GM04503 (cell line): Measurements from ENCODE around the gene OR52E4.

ENCODE experiments used
- DNase-seq: peaks from one replicate; pipeline ENCODE4 v3.0.0-alpha.2; 2012; ENCODE audit warnings: low read depth

OR52E4 gene

DNA sequence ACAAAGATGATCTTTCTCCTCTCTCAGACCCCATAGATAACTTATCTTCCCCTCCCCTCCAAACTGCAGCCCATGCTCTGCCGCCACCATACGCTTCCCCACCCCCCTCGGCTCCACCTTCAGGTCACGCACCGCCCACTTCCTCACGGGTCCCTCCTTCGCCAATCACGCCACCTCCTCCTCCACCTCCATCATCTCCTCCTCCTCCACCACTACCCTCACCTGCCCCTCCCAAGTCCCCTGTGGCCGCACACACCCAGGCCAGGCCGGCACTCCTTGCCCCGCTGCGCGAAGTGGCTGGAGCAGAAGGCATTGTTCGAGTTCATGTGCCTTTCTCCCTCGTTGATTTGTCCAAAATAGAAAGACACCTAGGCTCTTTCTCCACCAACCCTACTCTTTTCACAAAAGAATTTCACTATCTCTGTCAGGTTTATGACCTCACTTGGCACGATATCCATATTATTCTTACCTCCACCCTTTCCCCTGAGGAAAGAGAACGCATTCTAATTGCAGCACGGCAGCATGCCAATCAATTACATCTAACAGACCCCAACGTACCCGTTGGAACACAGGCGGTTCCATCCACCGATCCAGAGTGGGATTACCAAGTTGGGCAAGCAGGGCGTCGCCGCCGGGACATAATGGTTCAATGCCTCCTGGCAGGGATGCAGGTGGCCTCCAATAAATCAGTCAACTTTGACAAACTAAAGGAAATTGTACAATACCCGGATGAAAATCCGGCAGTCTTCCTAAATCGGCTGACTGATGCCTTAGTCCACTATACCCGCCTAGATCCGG is 49.3 kb downstream of the OR52E4 start:
- no peak for DNase-seq

DNA sequence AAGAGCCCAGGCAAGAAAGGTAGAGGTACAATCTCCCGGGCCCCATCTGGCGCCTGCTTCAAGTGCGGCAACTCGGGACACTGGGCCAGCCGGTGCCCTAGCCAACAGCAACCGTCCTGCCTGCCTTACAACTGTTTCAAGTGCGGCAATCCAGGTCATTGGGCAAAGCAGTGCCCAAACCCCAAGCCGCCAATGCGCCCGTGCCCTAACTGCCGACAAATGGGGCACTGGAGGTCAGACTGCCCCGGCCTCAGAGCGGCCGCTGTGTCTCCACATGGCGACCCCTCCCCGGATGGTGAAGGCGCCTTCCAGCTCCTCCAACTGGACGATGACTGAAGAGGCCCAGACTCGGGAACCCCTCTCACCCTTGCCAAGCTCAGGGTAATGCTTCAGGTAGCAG is 50.2 kb downstream of the OR52E4 start:
- DNase-seq, result no peak

DNA sequence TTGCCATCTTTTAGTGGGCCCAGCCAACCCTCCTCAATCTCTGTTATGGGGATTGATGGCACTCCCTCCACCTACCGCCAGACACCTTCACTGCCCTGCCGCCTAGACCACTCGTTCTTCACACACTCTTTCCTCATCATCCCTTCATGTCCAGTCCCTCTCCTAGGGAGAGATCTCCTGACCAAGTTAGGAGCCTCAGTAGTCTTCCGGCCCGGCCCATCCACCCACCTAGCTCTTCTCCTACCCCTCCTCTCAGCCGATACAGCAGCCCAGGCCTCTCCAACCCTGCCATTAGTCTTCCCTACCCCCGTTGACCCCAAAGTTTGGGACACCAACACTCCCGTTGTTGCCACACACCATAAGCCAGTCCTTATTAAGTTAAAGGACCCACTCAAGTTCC is 50.6 kb downstream of the OR52E4 start:
- DNase-seq, result no peak

DNA sequence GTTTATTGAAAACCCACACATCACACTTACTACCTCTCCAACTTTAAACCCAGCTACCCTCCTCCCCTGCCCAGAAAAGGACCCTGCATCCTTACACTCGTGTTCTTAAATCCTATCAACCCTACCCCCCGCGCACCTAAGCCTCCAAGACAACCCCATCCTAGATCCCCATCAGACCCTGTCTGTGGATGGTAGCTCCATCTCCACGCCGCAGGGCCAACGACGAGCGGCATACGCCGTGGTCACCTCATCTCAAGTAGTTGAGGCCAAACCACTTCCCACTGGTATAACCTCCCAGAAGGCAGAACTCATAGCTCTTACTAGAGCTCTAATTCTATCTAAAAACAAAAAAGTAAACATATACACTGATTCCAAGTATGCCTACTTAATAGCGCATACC is 52.2 kb downstream of the OR52E4 start:
- no peak for DNase-seq

DNA sequence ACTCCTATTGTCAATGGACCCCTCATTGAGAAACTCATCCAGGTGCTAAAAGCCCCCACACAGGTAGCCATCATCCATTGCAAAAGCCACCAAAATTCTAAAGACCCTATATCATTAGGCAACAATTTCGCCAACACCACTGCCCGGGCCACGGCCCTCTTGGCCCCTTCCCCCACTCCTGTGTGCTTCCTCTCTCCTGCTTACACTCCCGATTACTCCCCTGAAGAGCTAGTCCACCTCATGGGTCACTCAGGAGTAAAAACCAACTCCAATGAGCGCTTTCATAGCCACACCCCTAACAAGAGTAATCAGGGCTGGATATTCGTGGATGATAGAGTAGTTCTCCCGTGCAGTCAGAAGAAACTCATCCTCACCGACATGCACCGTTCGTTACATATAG is 52.7 kb downstream of the OR52E4 start:
- no peak for DNase-seq
